ENCODE measurements around the gene BCR.

GRCh38 chr22:23353696-23354095 is 173.4 kb downstream of the BCR start:
- TF ChIP-seq CTCF (IDR thresholded peaks at IDR 0.05) (no peak), POLR2A (IDR thresholded peaks at IDR 0.05) (no peak)
